ENCODE results near the gene FBN2. TPM values are rescaled to one million over a fixed set of nuclear protein-coding genes. Genes with fewer than 3 reads are reported as not detected.

FBN2 gene
- total RNA-seq, 1 donor from 2014 or later = 25.2 TPM

GRCh38 chr5:128264564-128265360 lies 273.3 kb downstream of the FBN2 start:
- DNase-seq (ENCODE audit: low read depth) = no peak
- Histone ChIP-seq H3K36me3 (ENCODE audit: control insufficient read depth, insufficient read depth, low read length) (no peaks in the 10 kb centered on the region), H3K4me3 (ENCODE audit: low read depth, low read length) (no peak overlapping the region), H3K27me3 (ENCODE audit: control insufficient read depth, insufficient read depth, low read length) (no peaks in the 10 kb centered on the region)
- TF ChIP-seq CTCF (IDR thresholded peaks at IDR 0.05; ENCODE audit: insufficient read depth, low read length, poor library complexity, severe bottlenecking) = no peak

- H3K36me3 ChIP-seq (ENCODE audit: control insufficient read depth, insufficient read depth, low read length) = no peaks in the 10 kb centered on the region
- H3K4me3 ChIP-seq (ENCODE audit: low read depth, low read length) = no peak overlapping the region
- no peaks in the 10 kb centered on the region for H3K27me3 ChIP-seq (ENCODE audit: control insufficient read depth, insufficient read depth, low read length)
- TF ChIP-seq CTCF (IDR thresholded peaks at IDR 0.05; ENCODE audit: insufficient read depth, low read length, poor library complexity, severe bottlenecking) = no peak
- DNase-seq (ENCODE audit: low read depth) = no peak
Observed at GRCh38 chr5:128263357-128263756, 274.7 kb downstream of the FBN2 start.

- Histone ChIP-seq H3K36me3 (ENCODE audit: control insufficient read depth, insufficient read depth, low read length) (no peaks in the 10 kb centered on the region), H3K27me3 (ENCODE audit: control insufficient read depth, insufficient read depth, low read length) (no peaks in the 10 kb centered on the region), H3K4me3 (ENCODE audit: low read depth, low read length) (no peak overlapping the region)
- TF ChIP-seq CTCF (IDR thresholded peaks at IDR 0.05; ENCODE audit: insufficient read depth, low read length, poor library complexity, severe bottlenecking) = no peak
- DNase-seq (ENCODE audit: low read depth) = no peak
Observed at GRCh38 chr5:128262911-128263310, 275.1 kb downstream of the FBN2 start.

DNA sequence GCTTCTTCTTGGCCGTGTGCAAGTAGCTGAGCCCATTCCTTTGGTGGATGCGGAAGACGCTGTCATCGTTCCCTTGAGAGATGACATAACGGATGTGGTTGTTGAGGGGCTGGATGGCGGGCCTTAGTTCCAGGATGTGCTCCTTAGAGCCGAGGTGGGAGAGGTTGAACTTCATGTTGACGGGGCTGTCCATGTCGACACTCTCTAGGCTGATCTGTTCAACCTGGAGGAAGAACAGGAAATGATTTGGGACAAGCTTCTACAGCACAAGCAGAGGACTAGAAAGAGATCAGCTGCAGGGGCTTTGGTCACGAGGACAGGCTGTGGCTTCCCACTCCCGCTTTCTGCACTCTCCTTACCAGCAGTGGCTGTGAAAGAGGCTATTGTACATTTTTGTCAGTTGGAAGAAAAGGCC lies 278.4 kb downstream of the FBN2 start:
- no peak for TF ChIP-seq CTCF (IDR thresholded peaks at IDR 0.05; ENCODE audit: insufficient read depth, low read length, poor library complexity, severe bottlenecking)

GRCh38 chr5:128258372-128258771 lies 279.7 kb downstream of the FBN2 start:
- Histone ChIP-seq H3K27me3 (ENCODE audit: control insufficient read depth, insufficient read depth, low read length) (no peaks in the 10 kb centered on the region), H3K4me3 (ENCODE audit: low read depth, low read length) (no peak overlapping the region), H3K36me3 (ENCODE audit: control insufficient read depth, insufficient read depth, low read length) (no peaks in the 10 kb centered on the region)
- TF ChIP-seq CTCF (IDR thresholded peaks at IDR 0.05; ENCODE audit: insufficient read depth, low read length, poor library complexity, severe bottlenecking) = no peak
- DNase-seq (ENCODE audit: low read depth) = no peak

More for the DNA sequence above, 278.4 kb downstream of the FBN2 start:
- Histone ChIP-seq H3K36me3 (ENCODE audit: control insufficient read depth, insufficient read depth, low read length) (no peaks in the 10 kb centered on the region), H3K4me3 (ENCODE audit: low read depth, low read length) (no peak overlapping the region), H3K27me3 (ENCODE audit: control insufficient read depth, insufficient read depth, low read length) (no peaks in the 10 kb centered on the region)
- DNase-seq (ENCODE audit: low read depth) = no peak

DNA sequence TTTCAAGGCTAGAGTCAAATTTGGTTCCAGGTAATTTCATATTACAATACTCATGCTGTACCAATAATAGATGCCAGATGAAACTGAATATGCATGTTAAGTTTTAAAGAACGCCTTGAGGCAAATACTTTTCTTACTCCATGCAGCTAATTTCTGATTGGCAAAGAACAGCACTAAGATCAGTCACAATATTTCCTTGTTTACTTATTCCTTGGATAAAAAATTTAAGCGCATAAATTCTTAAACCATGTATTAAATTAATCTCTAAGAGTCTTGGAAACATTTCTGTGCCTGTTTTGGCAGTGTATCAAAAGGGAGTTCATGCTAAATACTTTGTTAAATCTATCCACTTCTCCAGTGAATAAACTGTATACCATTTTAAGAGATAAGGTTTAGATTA lies 281.0 kb downstream of the FBN2 start:
- TF ChIP-seq CTCF (IDR thresholded peaks at IDR 0.05; ENCODE audit: insufficient read depth, low read length, poor library complexity, severe bottlenecking) = no peak
- no peak for DNase-seq (ENCODE audit: low read depth)
- Histone ChIP-seq H3K27me3 (ENCODE audit: control insufficient read depth, insufficient read depth, low read length) (no peaks in the 10 kb centered on the region), H3K4me3 (ENCODE audit: low read depth, low read length) (no peak overlapping the region), H3K36me3 (ENCODE audit: control insufficient read depth, insufficient read depth, low read length) (no peaks in the 10 kb centered on the region)

All from kidney epithelial cell (primary cell).